Sigmoid colon (tissue), 7 donors: Measurements from ENCODE around the gene PKLR. TPM values are rescaled to one million over a fixed set of nuclear protein-coding genes. Genes with fewer than 3 reads are reported as not detected.
"Not testable (repeated sequence)": the region's sequence is repeated elsewhere in the genome, so short reads cannot be mapped to it uniquely, and the experiment has no call there.

ENCODE experiments used
- DNase-seq: peaks from one replicate; pipeline ENCODE4 v3.0.0-alpha.2; 2019
- H3K27ac ChIP-seq, 4 donors: fragments of 200-600 bp; sonication (generic); one replicate each; pipeline ENCODE4 v1.5.1; 2016 to 2019; ENCODE audit warnings: mild to moderate bottlenecking in 1 of 4
- H3K27me3 ChIP-seq, 3 donors: fragments of 200-600 bp; sonication (generic); one replicate each; pipeline ENCODE4 v1.5.1; 2019; ENCODE audit warnings: mild to moderate bottlenecking in 1 of 3
- H3K36me3 ChIP-seq, 4 donors: fragments of 200-600 bp; sonication (generic); one replicate each; pipeline ENCODE4 v1.5.1; 2016 to 2019
- H3K4me1 ChIP-seq, 4 donors: fragments of 200-600 bp; sonication (generic); one replicate each; pipeline ENCODE4 v1.5.1; 2017 to 2019
- H3K4me3 ChIP-seq, 4 donors: fragments of 200-600 bp; sonication (generic); one replicate each; pipeline ENCODE4 v1.5.1; 2017 to 2019; ENCODE audit warnings: mild to moderate bottlenecking in 2 of 4, moderate library complexity in 1 of 4
- H3K9me3 ChIP-seq, 4 donors: fragments of 200-600 bp in 3 of 4; sonication (generic) in 3 of 4; one replicate each; pipeline versions ENCODE4 v1.5.1 to v1.6.1; 2013 to 2019
- EP300 ChIP-seq, 4 donors: sonication (generic); formaldehyde crosslinking; IDR thresholded peaks; one replicate each; pipeline ENCODE4 v1.6.1; 2017; ENCODE audit warnings: antibody characterized with exemption in 4 of 4
- POLR2A ChIP-seq, 2 donors: fragments of 450-650 bp; IDR thresholded peaks; one replicate each; pipeline ENCODE4 v1.6.1; 2016; ENCODE audit warnings: antibody characterized with exemption in 2 of 2, mild to moderate bottlenecking in 2 of 2, moderate library complexity in 2 of 2
- POLR2AphosphoS5 ChIP-seq, 4 donors: sonication (generic); formaldehyde crosslinking; IDR thresholded peaks; one replicate each; pipeline ENCODE4 v1.6.1; 2017; ENCODE audit warnings: antibody characterized with exemption in 4 of 4
- WGBS, 2 donors: extraction: QIAGEN DNeasy Blood & Tissue Kit; methylation state at CpG; one replicate each; pipeline ENCODE4 v1.1.7; 2013; 5-methylcytosine and 5-hydroxymethylcytosine counted together
- intact Hi-C: fragments of 100-400 bp; cut with DNase I; formaldehyde crosslinking; loops from one replicate; pipeline ENCODE4 v1.15.1; 2023
- polyA plus RNA-seq, 3 donors: library from polyadenylated mRNA; stranded (reverse); fragments of 200-250 nt; gene quantifications; one replicate each; pipeline ENCODE4 v1.2.3, GENCODE V29; 2013
- total RNA-seq, 4 donors: library from RNA; depleted of rRNA; stranded (reverse); fragments of >200 nt; gene quantifications; one replicate each; pipeline ENCODE4 v1.1.0, GENCODE V29; 2016
- TF ChIP-seq, protein P1 (sequence below), 4 experiments: fragments of 450-650 bp in 3 of 4; fragments of 200-600 bp in 1 of 4; IDR thresholded peaks; one replicate each; pipeline ENCODE4 v1.5.1; 2016 to 2019; ENCODE audit warnings: antibody characterized with exemption in 4 of 4, mild to moderate bottlenecking in 3 of 4, moderate library complexity in 2 of 4
- donor health status: healthy with polysubstance abuse.
- donor health status: Bipolar disorder and iron deficiency.
- donor health status: healthy.

Gene PKLR
- total and polyA plus RNA-seq, 7 donors: under 0.01 to 0.69 (median 0.38) TPM; not detected in 4

DNA sequence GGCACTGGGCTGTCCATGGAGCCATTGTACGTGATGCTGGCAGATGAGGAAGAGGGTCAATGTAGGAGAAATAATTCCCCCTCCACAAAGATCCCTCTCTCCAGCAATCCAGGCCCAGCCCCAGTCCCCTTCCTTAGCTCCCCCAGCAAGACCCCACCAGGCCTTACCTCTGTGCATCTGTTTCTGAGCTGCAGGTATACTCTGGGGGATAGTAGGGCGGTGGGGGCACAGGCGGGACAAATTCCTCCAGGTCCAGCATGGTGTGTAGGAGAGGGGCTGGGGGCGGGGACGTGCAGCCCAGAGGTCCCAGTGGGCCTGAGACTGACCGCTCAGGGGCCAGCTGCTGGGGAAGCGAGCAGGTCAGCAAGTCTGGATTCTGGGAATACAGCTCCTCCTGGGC lies 49.7 kb downstream of the PKLR start:
- no peak for DNase-seq
- no peaks in the 10 kb centered on the region for H3K27me3 ChIP-seq
- TF ChIP-seq POLR2A (IDR thresholded peaks at IDR 0.05) (no peak), EP300 (IDR thresholded peaks at IDR 0.05) (no peak), POLR2AphosphoS5 (IDR thresholded peaks at IDR 0.05) (no peak)
- TF ChIP-seq, protein P1, sequence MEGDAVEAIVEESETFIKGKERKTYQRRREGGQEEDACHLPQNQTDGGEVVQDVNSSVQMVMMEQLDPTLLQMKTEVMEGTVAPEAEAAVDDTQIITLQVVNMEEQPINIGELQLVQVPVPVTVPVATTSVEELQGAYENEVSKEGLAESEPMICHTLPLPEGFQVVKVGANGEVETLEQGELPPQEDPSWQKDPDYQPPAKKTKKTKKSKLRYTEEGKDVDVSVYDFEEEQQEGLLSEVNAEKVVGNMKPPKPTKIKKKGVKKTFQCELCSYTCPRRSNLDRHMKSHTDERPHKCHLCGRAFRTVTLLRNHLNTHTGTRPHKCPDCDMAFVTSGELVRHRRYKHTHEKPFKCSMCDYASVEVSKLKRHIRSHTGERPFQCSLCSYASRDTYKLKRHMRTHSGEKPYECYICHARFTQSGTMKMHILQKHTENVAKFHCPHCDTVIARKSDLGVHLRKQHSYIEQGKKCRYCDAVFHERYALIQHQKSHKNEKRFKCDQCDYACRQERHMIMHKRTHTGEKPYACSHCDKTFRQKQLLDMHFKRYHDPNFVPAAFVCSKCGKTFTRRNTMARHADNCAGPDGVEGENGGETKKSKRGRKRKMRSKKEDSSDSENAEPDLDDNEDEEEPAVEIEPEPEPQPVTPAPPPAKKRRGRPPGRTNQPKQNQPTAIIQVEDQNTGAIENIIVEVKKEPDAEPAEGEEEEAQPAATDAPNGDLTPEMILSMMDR (IDR thresholded peaks at IDR 0.05): no peak
- WGBS, 2 donors: 92 to 96% methylated on average over 7 of the region's 7 CpGs
- H3K36me3 ChIP-seq: peaks cover 5 to 30% (median 10%) of the 10 kb centered on the region in 4 donors
- H3K4me1 ChIP-seq: peaks cover 0 to 41% (median 35%) of the 10 kb centered on the region in 4 donors
- H3K27ac ChIP-seq: peak overlapping the region in 3 of 4 donors; percentile 60 to 73 (median 69)
- intact Hi-C loops: loop anchor here (2.0 kb wide), 2 partner anchors 21 to 341 kb away; partner anchors contain the start of gene CLK2
- no peaks in the 10 kb centered on the region for H3K9me3 ChIP-seq
- no peak overlapping the region for H3K4me3 ChIP-seq

DNA sequence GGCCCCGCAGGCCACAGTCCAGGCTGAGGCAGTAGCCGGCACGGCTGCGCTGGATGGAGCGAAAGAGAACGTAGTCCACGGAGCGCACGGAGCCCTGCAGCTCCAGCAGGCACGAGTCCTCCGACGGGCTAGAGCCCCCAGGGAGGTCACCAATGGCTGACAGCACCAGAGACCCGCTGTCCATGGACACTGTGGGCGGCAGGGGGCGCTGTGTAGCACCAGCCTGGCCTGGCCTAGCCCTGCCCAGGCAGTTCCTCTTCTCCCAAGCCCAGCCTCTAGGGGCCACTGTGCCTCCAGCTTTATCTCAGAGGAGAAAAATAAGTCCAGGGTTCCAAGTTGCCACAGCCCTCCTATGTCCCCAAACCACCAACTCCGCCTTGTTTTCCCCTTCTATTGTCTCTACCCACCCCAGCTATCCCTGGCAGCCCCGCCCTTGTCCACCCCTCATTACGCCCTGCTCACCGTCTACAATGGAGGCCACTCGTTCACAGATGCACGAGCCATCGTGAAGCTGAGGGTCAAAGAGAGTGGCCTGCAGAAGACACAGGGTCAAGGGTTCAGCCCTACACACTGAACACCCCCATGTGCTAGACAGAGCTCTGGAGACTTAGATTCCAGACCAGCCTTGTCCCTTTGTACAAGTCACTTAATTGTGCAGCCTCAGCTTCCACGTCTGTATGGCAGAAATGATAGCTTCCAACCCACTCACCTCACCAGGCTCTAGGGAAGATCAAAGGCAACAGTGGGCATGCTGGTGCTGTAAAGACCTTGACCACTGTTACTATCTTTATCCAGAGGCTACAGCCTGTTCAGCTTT lies 50.4 kb downstream of the PKLR start:
- intact Hi-C loops: loop anchor here (2.0 kb wide), 2 partner anchors 22 to 342 kb away; partner anchors contain the start of gene CLK2
- Histone ChIP-seq H3K4me3 (peak overlapping the region in 2 of 4 donors; percentile 24 to 34), H3K36me3 (peaks cover 5 to 26% (median 10%) of the 10 kb centered on the region in 4 donors), H3K27me3 (no peaks in the 10 kb centered on the region), H3K4me1 (peaks cover 0 to 36% (median 28%) of the 10 kb centered on the region in 4 donors), H3K27ac (peak overlapping the region; percentile 58 to 73 (median 64)), H3K9me3 (no peaks in the 10 kb centered on the region)
- 18 to 20% methylated on average over 23 of the region's 23 CpGs for WGBS, 2 donors
- no peak for TF ChIP-seq EP300 (IDR thresholded peaks at IDR 0.05)
- TF ChIP-seq, protein P1 (IDR thresholded peaks at IDR 0.05): peak; percentile 99 to 100 (median 100)
- peak in 1 of 4 donors; percentile 33 for TF ChIP-seq POLR2AphosphoS5 (IDR thresholded peaks at IDR 0.05)
- no peak for TF ChIP-seq POLR2A (IDR thresholded peaks at IDR 0.05)
- peak; percentile 96 for DNase-seq

DNA sequence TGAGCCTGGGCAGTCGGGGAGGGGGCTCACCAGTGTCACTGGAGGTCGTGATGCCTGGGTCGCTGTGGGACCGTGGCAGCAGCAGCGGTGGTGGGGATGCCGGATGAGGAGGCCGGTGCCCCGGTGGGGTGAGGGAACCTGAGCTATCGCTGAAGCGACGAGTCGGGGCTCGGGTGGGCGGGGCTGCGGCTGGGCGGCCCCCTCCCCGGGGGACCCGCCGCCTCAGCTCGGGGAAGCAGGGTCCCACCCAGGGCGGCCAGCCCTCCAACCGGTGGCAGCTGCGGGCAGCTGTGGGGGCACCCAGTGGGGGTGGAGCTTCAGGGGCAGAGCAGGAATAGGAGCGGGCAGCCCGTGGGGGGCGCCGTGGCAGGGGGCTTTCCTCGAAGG lies 51.0 kb downstream of the PKLR start:
- peaks cover 0 to 36% (median 28%) of the 10 kb centered on the region in 4 donors for H3K4me1 ChIP-seq
- H3K27ac ChIP-seq: peak overlapping the region; percentile 19 to 73 (median 64)
- DNase-seq: no peak
- H3K9me3 ChIP-seq: no peaks in the 10 kb centered on the region
- intact Hi-C loops: loop anchor here (2.0 kb wide), 2 partner anchors 23 to 343 kb away; partner anchors contain the start of gene CLK2
- 21 to 38% methylated on average over 28 of the region's 28 CpGs for WGBS, 2 donors
- TF ChIP-seq POLR2AphosphoS5 (IDR thresholded peaks at IDR 0.05) (no peak), POLR2A (IDR thresholded peaks at IDR 0.05) (no peak), EP300 (IDR thresholded peaks at IDR 0.05) (no peak)
- TF ChIP-seq, protein P1 (IDR thresholded peaks at IDR 0.05): no peak
- no peaks in the 10 kb centered on the region for H3K27me3 ChIP-seq
- H3K4me3 ChIP-seq: peak overlapping the region in 2 of 4 donors; percentile 24 to 34
- peaks cover 5 to 26% (median 10%) of the 10 kb centered on the region in 4 donors for H3K36me3 ChIP-seq

DNA sequence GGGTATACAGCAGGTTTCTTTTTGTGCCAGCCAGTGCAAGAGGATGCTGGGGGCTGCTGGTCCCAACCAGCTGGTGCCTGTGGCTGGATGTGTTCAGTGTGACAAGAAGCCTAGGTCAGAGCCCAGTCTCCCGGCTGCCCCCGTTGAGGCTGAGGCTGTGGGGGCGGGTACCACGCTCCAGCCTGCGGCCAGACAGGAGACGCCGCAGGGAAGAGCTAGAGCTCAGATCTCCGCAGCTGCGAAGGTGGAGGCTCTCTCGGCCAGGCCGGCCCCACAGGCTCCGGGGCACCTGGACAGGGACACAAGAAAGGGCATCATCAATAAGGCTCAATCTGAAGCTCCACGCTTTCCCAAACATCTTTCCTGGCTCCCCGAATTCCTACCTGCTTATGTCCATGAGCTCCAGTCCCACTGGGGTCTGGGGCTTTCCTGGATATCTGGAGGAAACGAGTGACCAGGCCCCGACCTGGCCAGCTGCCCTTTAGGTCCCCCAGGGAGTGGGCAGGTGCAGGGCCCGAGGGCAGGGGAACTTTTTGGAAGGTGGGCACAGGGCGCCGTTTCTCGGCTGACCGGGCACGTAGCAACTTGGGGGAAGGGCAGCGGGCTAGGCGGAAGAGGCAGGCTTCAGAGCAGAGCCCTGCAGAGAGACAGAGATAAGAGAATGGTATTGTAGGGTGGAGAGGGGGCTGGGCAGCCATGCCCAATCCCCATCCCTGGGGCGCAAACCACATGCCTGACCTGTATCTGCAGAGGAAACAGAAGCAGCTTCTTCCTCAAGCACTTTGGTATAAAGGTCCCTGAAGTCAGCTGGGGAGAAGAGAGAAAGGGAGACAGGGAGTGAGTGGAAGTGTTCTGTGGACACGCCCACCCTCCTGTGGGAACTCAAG lies 53.3 kb downstream of the PKLR start:
- intact Hi-C loops: no loop called here
- no peak for DNase-seq
- Histone ChIP-seq H3K4me1 (peaks cover 7 to 32% (median 26%) of the 10 kb centered on the region in 4 donors), H3K9me3 (no peaks in the 10 kb centered on the region), H3K27ac (no peak overlapping the region), H3K4me3 (no peak overlapping the region), H3K27me3 (no peaks in the 10 kb centered on the region), H3K36me3 (peaks cover 5 to 26% (median 10%) of the 10 kb centered on the region in 4 donors)
- WGBS, 2 donors: 93 to 94% methylated on average over 26 of the region's 26 CpGs
- no peak for TF ChIP-seq EP300 (IDR thresholded peaks at IDR 0.05)
- TF ChIP-seq POLR2AphosphoS5 (IDR thresholded peaks at IDR 0.05): no peak
- no peak for TF ChIP-seq POLR2A (IDR thresholded peaks at IDR 0.05)
- TF ChIP-seq, protein P1 (IDR thresholded peaks at IDR 0.05): no peak

DNA sequence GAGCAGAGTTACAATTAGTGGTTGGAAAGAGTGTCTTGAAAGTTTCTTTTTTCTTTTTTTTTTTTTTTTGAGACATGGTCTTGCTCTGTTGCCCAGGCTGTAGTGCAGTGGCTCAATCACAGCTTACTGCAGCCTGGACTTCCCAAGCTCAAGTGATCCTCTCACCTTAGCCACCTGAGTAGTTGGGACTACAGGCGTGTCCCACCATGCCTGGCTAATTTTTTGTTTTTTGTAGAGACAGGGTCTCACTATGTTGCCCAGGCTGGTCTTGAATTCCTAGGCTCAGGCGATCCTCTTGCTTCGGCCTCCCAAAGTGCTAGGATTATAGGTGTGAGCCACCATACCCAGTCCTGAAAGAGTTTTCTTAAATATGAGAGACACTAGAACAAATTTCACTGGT lies 54.4 kb downstream of the PKLR start:
- DNase-seq, intact Hi-C loops, H3K9me3 ChIP-seq, H3K27ac ChIP-seq, H3K4me3 ChIP-seq, H3K27me3 ChIP-seq: not testable (repeated sequence)
- WGBS, 2 donors: 97 to 98% methylated on average over 3 of the region's 3 CpGs
- peaks cover 7 to 35% (median 33%) of the 10 kb centered on the region in 4 donors for H3K4me1 ChIP-seq
- H3K36me3 ChIP-seq: peaks cover 5 to 26% (median 10%) of the 10 kb centered on the region in 4 donors
